ENCODE data around the gene MED13L. TPM values are rescaled to one million over a fixed set of nuclear protein-coding genes. Genes with fewer than 3 reads are reported as not detected.

MED13L gene
- total RNA-seq, 1 donor from 2014 or later: 91.5 TPM

GRCh38 chr12:116156614-116157013 is 120.9 kb downstream of the MED13L start:
- DNase-seq (ENCODE audit: low read depth in 2 of 2): no peak

- no peak for DNase-seq (ENCODE audit: low read depth in 2 of 2)
These were observed 122.1 kb downstream of the MED13L start for GRCh38 chr12:116155383-116155782.

- no peak for DNase-seq (ENCODE audit: low read depth in 2 of 2)
These were observed 123.5 kb downstream of the MED13L start for GRCh38 chr12:116153983-116154382.

DNA sequence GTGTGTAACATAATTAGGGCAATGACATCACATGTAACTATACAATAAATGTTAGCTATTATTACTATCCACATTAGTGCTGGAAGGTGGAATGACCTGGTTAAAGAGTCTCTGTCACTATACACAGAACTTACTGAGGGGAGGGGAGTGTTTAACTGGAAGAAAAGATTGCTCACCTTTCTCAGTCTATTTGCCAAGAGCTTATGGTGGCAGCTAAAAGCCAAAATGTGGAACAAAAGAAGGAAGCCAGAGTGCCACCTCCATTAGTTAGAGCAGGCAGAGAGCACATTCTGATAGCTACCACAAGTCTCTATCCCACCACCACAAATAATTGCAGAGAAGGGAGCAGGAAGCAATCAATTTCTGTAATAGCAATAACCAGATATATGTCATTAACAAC is 124.4 kb downstream of the MED13L start:
- DNase-seq (ENCODE audit: low read depth in 2 of 2): no peak

DNA sequence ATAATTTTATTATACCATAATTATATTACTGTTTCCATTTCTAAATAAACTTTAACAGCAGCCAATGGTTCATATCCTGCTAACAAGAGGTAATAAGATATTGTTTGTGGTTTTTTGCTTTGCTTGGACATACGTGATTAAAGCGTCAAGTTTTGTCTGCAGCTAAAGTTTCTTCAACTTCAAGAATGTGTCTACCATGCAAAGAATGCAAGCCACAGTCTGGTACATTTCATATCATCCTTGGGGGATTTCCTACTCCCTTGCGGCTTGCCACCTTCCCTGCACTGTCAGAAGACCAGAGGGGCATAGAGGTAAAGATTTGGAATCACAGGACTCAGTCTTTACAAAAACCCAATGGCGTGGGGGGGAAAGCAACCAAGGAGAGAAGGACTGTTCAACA is 125.2 kb downstream of the MED13L start:
- no peak for DNase-seq (ENCODE audit: low read depth in 2 of 2)

GRCh38 chr12:116150452-116150851 is 127.0 kb downstream of the MED13L start:
- DNase-seq (ENCODE audit: low read depth in 2 of 2): no peak

GRCh38 chr12:116150001-116150400 is 127.5 kb downstream of the MED13L start:
- DNase-seq (ENCODE audit: low read depth in 2 of 2): peak in 1 of 2 donors; percentile 61

- peak; percentile 76 to 90 for DNase-seq (ENCODE audit: low read depth in 2 of 2)
These were observed 128.6 kb downstream of the MED13L start for GRCh38 chr12:116148844-116149243.

DNA sequence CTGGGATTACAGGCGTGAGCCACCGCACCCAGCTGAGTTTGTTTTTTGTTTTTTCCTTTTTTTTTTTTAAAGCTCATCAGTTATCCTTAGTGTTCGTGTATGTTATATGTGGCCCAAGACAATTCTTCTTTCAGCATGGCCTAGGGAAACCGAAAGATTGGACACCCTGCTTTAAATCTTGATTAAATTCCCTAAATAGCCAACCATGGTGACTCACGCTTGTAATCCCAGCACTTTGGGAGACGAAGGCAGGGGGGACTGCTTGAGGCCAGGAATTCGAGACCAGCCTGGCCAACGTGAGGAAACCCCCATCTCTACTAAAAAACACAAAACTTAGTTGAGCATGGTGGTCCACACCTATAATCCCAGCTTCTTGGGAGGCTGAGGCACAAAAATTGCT is 131.1 kb downstream of the MED13L start:
- no peak for DNase-seq (ENCODE audit: low read depth in 2 of 2)

GRCh38 chr12:116145451-116145850 is 132.0 kb downstream of the MED13L start:
- DNase-seq (ENCODE audit: low read depth in 2 of 2): no peak

DNA sequence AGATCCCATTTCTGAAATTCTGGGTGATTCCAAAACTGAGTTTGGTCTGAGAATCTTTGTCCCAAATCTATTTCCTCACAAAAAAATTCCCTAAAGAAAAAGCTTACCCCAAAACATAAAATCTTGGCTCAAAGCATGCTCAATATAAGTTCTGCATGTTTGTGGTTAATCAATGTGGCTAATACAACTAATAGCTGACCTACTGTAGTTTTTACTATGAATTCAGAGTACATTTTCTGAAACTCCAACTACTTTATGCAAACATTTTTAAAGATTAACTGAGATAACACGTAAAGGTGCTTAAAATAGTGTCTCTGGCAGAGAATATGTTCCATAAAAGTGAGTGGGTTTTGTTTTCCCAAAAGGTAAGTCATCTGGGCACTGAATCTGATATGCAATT is 133.1 kb downstream of the MED13L start:
- no peak for DNase-seq (ENCODE audit: low read depth in 2 of 2)

- DNase-seq (ENCODE audit: low read depth in 2 of 2): peak; percentile 62 to 64
These were observed 133.6 kb downstream of the MED13L start for GRCh38 chr12:116143909-116144308.

DNA sequence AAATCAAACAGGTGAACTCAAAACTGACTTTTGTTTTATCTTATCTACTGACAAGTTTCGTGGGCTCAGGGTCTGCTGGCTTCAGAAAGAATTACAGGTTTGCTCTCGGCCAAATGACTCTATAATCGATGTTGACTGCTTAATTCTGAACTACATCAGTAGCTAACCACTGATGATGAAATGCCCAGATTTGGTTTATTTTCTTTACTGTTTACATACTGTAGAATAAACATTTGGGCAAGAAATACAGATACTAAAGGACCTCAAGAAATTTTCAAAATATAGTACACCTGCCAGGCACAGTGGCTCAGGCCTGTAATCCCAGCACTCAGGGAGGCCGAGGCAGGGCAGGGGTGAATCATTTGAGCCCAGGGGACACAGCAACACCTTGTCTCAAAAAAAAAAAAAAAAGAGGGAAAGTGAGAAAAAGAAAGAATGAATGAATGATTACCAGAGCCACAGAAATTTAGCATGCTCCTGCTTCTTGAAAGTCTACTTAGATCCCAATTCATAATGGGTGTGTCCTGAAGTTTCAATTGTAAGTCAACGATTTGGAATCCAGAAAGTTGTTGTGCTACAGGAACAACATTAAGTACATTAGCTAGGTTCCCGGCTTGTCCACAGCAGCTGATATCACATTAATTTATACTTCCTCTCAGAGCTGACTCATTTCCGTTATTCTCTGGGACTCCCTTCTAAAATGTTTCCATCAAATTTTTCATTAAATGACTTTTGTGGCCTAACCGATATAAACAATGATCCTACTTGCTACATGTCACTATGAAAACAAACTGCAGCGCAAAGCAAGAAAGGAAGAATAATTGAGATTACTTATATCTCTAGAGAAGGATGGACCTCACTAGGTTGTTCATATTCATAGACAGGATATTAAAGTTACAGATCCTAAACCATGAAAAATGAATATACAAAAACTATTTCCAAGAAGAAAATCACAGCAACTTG is 134.3 kb downstream of the MED13L start:
- peak; percentile 92 to 97 for DNase-seq (ENCODE audit: low read depth in 2 of 2)

DNA sequence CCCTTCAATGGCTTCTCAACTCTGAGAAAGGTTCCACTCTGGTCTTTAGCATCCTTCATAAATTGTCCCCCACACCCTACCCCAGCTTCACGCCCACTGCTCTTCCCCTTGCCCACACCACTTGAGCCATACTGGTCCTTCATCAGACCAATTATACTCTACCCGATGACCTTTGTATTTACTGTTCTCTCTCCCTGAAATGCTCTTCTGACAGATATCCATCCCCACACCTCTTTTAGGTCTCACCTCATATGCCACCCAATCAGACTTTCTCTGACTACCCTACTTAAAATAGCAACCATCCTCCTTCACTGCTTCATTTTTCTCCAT is 135.7 kb downstream of the MED13L start:
- no peak for DNase-seq (ENCODE audit: low read depth in 2 of 2)

DNA sequence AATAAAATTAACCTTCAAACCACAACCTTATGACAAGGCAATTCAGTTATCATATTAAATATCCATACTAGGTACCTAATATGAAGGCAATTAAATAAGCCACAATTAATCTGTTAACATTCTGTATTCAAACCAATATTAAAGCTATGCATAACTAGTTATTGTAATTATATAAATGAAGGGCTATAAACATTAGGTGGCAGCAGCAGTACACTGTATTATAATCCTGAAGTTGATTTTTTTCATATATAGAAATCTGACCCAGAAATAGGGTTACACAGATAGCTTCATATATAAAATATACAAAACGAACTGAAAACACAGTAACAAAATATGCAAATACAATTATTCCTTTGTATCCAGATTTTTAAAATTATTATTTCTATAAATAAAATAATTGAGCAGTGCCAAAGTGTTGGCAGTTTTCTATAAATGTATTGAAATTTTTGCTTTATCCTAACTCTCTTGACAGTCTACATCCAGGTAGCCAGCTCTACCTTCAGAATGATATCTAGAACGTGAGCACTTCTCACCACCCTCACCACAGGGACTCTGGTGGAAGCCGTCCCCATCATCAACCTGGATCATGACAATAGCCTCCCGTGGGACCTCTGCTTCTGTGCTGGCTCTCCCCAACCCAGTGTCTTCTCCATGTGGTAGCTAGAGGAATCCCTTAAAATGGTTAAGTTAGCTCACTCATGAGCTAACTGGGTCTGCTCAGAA is 136.2 kb downstream of the MED13L start:
- peak in 1 of 2 donors; percentile 54 for DNase-seq (ENCODE audit: low read depth in 2 of 2)

- DNase-seq (ENCODE audit: low read depth in 2 of 2): no peak
These were observed 137.0 kb downstream of the MED13L start for GRCh38 chr12:116140529-116140928.

DNA sequence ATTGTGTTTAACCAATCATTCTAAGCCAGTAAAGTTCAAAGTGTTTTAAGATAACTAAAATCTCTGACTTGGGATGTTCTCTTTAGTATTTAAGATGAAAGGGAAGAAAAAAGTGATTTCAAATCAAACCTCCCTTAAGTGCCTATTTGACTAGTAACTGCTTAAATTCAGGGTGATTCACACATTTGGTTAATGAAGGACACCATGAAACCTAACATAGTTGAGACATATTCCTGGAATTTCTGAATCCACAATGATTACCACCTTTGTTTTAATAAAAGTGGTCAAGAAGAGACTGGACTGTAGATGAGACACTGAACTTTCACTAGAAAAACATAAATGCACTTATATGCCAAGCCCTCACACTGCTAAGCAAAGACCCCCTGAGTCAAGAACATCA is 138.7 kb downstream of the MED13L start:
- DNase-seq (ENCODE audit: low read depth in 2 of 2): no peak

GRCh38 chr12:116138364-116138763 is 139.1 kb downstream of the MED13L start:
- DNase-seq (ENCODE audit: low read depth in 2 of 2): peak in 1 of 2 donors; percentile 36

GRCh38 chr12:116137318-116137717 is 140.2 kb downstream of the MED13L start:
- DNase-seq (ENCODE audit: low read depth in 2 of 2): no peak

- DNase-seq (ENCODE audit: low read depth in 2 of 2): peak; percentile 78 to 82
These were observed 141.2 kb downstream of the MED13L start for GRCh38 chr12:116136340-116136739.

GRCh38 chr12:116135209-116135930 is 142.1 kb downstream of the MED13L start:
- peak; percentile 90 to 93 for DNase-seq (ENCODE audit: low read depth in 2 of 2)

- DNase-seq (ENCODE audit: low read depth in 2 of 2): no peak
These were observed 143.8 kb downstream of the MED13L start for GRCh38 chr12:116133636-116134214.

Measured in lung microvascular endothelial cell (primary cell).